DND-41 (cell line): Measurements from ENCODE around the gene OPTC.

Experiments
- ATAC-seq: fragments of 200-7000 bp; cut with Tn5 transposase; 3 replicates; pipeline ENCODE4 v1.9.1; 2021; ENCODE audit warnings: low read depth; ENCODE audit not compliant: insufficient read depth
- DNase-seq: peaks from one replicate; pipeline ENCODE4 v3.0.0-alpha.2; 2020
- H2AFZ ChIP-seq: 2 replicates; pipeline ENCODE4 v1.6.0; 2012; ENCODE audit warnings: low read depth, low read length
- H3K27ac ChIP-seq: 2 replicates; pipeline ENCODE4 v1.5.1; 2012; ENCODE audit warnings: low read length, inconsistent platforms
- H3K27me3 ChIP-seq: fragments of 200-600 bp; sonication (generic); 2 replicates; pipeline ENCODE4 v1.6.0; 2012; ENCODE audit warnings: low read length, mild to moderate bottlenecking, inconsistent platforms; ENCODE audit not compliant: insufficient read depth, poor library complexity
- H3K36me3 ChIP-seq: 2 replicates; pipeline ENCODE4 v1.5.1; 2012; ENCODE audit warnings: low read length, inconsistent platforms; ENCODE audit not compliant: insufficient read depth
- H3K4me1 ChIP-seq: 2 replicates; pipeline ENCODE4 v1.5.1; 2012; ENCODE audit warnings: mild to moderate bottlenecking, low read length; ENCODE audit not compliant: insufficient read depth
- H3K4me2 ChIP-seq: 2 replicates; pipeline ENCODE4 v1.6.0; 2012; ENCODE audit warnings: mild to moderate bottlenecking, moderate library complexity, low read length, inconsistent platforms; ENCODE audit not compliant: insufficient read depth
- H3K4me3 ChIP-seq, 2 experiments: fragments of 200-600 bp in 1 of 2; shearing (Covaris generic) in 1 of 2; 2 replicates each; pipeline ENCODE4 v1.5.1; 2012 to 2016; ENCODE audit warnings: inconsistent platforms in 2 of 2, low read length in 2 of 2, mild to moderate bottlenecking in 2 of 2, low read depth in 1 of 2, moderate library complexity in 1 of 2
- H3K79me2 ChIP-seq: 2 replicates; pipeline ENCODE4 v1.6.0; 2012; ENCODE audit warnings: low read length, inconsistent platforms; ENCODE audit not compliant: insufficient read depth
- H3K9ac ChIP-seq: 2 replicates; pipeline ENCODE4 v1.6.0; 2012; ENCODE audit warnings: low read depth, mild to moderate bottlenecking, inconsistent platforms, low read length, moderate library complexity
- H3K9me3 ChIP-seq: 2 replicates; pipeline ENCODE4 v1.5.1; 2012; ENCODE audit warnings: low read length, moderate library complexity, mild to moderate bottlenecking, inconsistent platforms; ENCODE audit not compliant: insufficient read depth, severe bottlenecking
- H4K20me1 ChIP-seq: 2 replicates; pipeline ENCODE4 v1.6.0; 2012; ENCODE audit warnings: low read length; ENCODE audit not compliant: insufficient read depth
- EZH2 ChIP-seq: IDR thresholded peaks from 3 replicates; pipeline ENCODE4 v1.6.1; 2012; ENCODE audit warnings: borderline replicate concordance, low read depth, mild to moderate bottlenecking, moderate library complexity, low read length, inconsistent platforms; ENCODE audit not compliant: severe bottlenecking
- TF ChIP-seq, protein P1 (sequence below): IDR thresholded peaks from 2 replicates; pipeline ENCODE4 v1.5.1; 2012; ENCODE audit warnings: borderline replicate concordance, low read length, moderate library complexity, mild to moderate bottlenecking; ENCODE audit not compliant: poor library complexity, severe bottlenecking; ENCODE audit errors: extremely low read depth

Gene OPTC

DNA sequence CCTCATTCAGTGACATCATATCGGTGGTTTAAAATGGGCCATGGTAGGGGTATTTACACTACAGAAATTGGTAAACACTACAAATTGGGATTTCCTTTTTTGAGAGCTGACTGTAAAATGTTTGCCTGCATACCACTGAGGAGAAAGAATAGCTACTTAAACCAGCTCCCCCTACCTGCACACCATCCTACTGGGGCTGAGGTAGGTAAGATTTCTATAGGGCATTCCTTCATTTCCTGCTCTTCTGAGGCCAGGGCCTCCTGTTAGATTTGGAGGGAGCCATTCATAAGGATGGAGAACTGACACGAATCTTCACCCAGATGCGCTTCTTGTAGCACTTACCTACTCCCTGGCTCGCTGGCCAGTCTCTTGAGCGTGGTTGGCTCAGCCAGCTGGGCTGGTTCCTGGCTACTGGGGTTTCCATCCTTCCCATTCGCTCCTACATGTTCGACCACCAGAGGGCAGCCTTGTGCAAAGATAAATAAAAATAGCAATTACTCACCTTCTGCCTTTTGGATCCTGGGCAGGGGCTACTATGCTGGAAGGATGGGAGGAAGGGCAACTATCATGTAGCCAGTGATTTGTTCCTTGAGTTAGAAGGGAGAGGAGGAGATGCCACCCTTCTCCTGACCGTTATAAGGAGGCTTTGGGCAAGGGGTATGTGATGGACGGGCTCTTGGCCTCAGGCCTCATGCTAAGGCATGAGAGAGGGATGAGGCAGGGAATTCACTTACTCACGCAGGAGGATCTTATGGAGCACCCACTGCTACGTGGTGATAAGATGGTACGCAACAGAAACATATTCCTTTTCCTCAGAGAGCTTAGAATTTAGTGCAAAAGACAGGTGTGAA lies 10.7 kb downstream of the OPTC start:
- H3K4me1 ChIP-seq: no peaks in the 10 kb centered on the region
- no peaks in the 10 kb centered on the region for H3K9me3 ChIP-seq
- H3K4me3 ChIP-seq: no peak overlapping the region
- no peaks in the 10 kb centered on the region for H3K79me2 ChIP-seq
- no peaks in the 10 kb centered on the region for H3K36me3 ChIP-seq
- no peaks in the 10 kb centered on the region for H4K20me1 ChIP-seq
- peak; percentile 77 for DNase-seq
- TF ChIP-seq, protein P1, sequence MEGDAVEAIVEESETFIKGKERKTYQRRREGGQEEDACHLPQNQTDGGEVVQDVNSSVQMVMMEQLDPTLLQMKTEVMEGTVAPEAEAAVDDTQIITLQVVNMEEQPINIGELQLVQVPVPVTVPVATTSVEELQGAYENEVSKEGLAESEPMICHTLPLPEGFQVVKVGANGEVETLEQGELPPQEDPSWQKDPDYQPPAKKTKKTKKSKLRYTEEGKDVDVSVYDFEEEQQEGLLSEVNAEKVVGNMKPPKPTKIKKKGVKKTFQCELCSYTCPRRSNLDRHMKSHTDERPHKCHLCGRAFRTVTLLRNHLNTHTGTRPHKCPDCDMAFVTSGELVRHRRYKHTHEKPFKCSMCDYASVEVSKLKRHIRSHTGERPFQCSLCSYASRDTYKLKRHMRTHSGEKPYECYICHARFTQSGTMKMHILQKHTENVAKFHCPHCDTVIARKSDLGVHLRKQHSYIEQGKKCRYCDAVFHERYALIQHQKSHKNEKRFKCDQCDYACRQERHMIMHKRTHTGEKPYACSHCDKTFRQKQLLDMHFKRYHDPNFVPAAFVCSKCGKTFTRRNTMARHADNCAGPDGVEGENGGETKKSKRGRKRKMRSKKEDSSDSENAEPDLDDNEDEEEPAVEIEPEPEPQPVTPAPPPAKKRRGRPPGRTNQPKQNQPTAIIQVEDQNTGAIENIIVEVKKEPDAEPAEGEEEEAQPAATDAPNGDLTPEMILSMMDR: peak; percentile 95
- TF ChIP-seq EZH2: no peak
- no peak overlapping the region for H3K27ac ChIP-seq
- ATAC-seq: peak; percentile 88
- H3K27me3 ChIP-seq: no peaks in the 10 kb centered on the region
- H3K9ac ChIP-seq: no peak overlapping the region
- no peak overlapping the region for H3K4me2 ChIP-seq
- H2AFZ ChIP-seq: no peak overlapping the region

DNA sequence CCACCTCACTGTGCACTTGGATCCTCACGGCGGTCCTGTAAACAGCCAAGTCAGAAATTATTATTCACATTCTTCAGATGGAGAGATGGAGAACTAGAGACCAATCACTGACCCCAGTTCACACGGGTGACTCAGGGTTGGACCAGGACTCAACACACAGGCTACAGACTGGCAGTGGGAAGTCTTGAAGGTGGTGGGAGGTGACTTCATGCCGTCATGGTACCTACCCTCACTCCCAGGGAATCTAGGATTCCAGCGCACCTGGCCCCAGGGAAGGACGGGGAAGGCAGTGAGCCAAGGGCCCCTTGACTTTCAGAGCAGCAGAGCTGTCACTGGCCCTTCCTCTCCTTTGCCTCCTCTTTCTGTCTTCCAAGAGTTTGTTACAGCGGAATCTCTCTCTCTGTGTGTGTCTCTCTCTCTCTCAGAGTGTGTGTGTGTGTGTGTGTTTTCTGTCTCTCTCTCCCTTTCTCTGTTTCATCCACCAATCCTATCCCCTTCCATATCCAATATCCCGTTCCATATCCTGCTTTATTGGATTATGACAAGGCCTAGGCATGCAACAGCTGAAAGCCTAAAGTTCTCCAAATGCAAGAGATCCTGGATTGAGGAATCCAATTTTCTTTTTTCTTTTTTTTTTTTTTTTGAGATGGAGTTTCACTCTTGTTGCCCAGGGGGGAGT lies 11.7 kb downstream of the OPTC start:
- no peak overlapping the region for H3K27ac ChIP-seq

DNA sequence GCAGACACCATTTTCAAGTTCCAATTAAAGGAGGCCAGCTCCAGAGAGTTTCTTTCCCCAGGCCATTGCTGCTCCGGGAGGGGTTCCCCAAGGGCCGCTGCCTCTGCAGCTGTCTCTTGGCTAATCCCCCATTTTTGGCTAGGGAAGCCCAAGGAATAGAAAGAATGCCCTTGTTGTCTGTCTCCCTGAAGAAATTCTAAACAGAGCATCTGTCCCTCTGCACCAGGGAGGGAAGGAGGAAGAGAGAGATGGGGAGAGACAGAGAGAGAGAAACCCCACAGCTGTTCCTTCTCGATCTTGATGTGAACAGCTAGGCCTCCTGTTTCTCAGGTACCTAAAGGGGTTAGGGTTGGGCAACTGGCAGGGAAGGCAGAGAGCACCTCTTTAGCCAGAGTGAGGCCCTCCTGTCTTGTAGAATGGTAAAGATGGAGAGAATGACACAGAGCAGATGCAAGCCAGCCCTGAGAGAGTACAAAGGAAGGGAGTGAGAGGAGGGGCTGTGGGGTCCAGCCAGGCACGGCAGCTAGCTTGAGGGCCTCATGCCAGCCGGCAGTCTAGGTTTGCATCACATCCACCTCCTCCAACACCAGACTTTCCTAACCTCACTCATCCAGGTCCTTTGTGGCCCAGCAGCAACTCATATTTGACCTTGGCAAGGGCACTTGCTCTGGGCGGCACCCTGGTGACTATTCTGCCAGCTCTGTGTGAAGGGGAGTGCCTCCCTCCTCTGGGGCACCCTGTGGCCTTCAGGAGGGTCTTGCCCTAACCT lies 13.1 kb downstream of the OPTC start:
- Histone ChIP-seq H3K27me3 (no peaks in the 10 kb centered on the region), H3K27ac (no peak overlapping the region), H3K4me1 (no peaks in the 10 kb centered on the region), H3K9me3 (no peaks in the 10 kb centered on the region), H3K9ac (no peak overlapping the region), H3K36me3 (no peaks in the 10 kb centered on the region), H4K20me1 (no peaks in the 10 kb centered on the region), H2AFZ (no peak overlapping the region), H3K79me2 (no peaks in the 10 kb centered on the region), H3K4me2 (no peak overlapping the region), H3K4me3 (no peak overlapping the region)
- no peak for DNase-seq
- TF ChIP-seq, protein P1: no peak
- TF ChIP-seq EZH2: no peak
- no peak for ATAC-seq

More for the DNA sequence above, 11.7 kb downstream of the OPTC start:
- ATAC-seq: no peak
- Histone ChIP-seq H3K9me3 (no peaks in the 10 kb centered on the region), H3K4me3 (no peak overlapping the region), H3K9ac (no peak overlapping the region), H2AFZ (no peak overlapping the region), H3K4me1 (no peaks in the 10 kb centered on the region), H3K79me2 (no peaks in the 10 kb centered on the region), H3K36me3 (no peaks in the 10 kb centered on the region), H3K27me3 (no peaks in the 10 kb centered on the region), H4K20me1 (no peaks in the 10 kb centered on the region), H3K4me2 (no peak overlapping the region)
- DNase-seq: no peak
- no peak for TF ChIP-seq EZH2
- TF ChIP-seq, protein P1: no peak
